ENCODE measurements around the gene FNDC3B.

The FNDC3B gene

DNA sequence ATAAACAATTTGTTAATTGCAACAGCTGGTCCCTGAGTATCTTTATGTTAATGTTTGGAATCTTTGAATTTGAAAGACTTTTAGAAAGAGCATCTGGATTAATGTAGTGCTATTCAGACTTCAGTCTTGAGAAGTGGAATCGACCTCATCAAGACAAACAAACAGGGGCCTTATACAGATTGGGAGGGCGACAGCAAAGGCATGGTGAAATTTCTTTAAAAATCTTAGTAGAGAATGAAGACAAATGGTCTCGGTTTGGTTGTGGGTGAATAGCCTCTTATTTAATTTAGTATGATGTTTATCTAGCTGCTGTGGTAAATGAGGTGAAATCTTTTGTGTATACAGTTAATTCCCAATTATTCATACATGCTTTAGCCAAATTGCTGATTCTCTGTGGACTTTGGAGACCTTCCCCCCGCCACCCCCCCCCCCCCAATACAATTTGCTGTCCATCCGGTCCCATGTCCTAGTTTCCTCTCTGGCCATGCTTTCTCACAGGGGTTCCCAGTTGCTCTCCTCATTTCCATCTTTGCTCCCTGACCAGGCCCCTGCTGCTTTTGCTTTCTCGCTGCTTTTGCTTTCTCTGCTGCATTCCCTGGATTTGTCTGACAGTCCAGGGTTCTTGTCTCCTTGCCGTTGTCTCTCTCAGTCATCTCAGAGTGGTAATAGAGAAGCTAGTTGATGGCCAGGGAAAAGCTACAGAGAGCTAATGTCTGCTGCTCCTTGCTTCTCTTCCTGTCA is 135.3 kb downstream of the FNDC3B start:
- Histone ChIP-seq H3K36me3 (ENCODE audit: low read length) (no peaks in the 10 kb centered on the region), H3K27ac (ENCODE audit: low read depth, low read length) (no peak overlapping the region), H3K9ac (ENCODE audit: low read length) (no peak overlapping the region), H2AFZ (ENCODE audit: low read depth, low read length, severe bottlenecking) (no peak overlapping the region), H3K79me2 (ENCODE audit: insufficient read depth, low read length) (no peaks in the 10 kb centered on the region), H3K9me3 (ENCODE audit: insufficient read depth, low read length) (no peaks in the 10 kb centered on the region), H3K9me2 (replicated peaks; ENCODE audit: insufficient read depth, low read length) (no peaks in the 10 kb centered on the region), H3K27me3 (ENCODE audit: low read length) (no peaks in the 10 kb centered on the region), H3K4me3 (ENCODE audit: insufficient read depth, low read length, poor library complexity, severe bottlenecking) (no peak overlapping the region), H4K20me1 (ENCODE audit: low read depth, low read length) (no peaks in the 10 kb centered on the region), H3K4me2 (ENCODE audit: low read depth, low read length, poor library complexity, severe bottlenecking) (no peak overlapping the region), H3F3A (ENCODE audit: insufficient read depth) (no peaks in the 10 kb centered on the region)
- no peak for TF ChIP-seq EZH2phosphoT487 (conservative IDR thresholded peaks at IDR 0.05; ENCODE audit: low read length)
- TF ChIP-seq, protein P1, sequence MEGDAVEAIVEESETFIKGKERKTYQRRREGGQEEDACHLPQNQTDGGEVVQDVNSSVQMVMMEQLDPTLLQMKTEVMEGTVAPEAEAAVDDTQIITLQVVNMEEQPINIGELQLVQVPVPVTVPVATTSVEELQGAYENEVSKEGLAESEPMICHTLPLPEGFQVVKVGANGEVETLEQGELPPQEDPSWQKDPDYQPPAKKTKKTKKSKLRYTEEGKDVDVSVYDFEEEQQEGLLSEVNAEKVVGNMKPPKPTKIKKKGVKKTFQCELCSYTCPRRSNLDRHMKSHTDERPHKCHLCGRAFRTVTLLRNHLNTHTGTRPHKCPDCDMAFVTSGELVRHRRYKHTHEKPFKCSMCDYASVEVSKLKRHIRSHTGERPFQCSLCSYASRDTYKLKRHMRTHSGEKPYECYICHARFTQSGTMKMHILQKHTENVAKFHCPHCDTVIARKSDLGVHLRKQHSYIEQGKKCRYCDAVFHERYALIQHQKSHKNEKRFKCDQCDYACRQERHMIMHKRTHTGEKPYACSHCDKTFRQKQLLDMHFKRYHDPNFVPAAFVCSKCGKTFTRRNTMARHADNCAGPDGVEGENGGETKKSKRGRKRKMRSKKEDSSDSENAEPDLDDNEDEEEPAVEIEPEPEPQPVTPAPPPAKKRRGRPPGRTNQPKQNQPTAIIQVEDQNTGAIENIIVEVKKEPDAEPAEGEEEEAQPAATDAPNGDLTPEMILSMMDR (IDR thresholded peaks at IDR 0.05; ENCODE audit: insufficient read depth, low read length, poor library complexity, severe bottlenecking), result no peak

DNA sequence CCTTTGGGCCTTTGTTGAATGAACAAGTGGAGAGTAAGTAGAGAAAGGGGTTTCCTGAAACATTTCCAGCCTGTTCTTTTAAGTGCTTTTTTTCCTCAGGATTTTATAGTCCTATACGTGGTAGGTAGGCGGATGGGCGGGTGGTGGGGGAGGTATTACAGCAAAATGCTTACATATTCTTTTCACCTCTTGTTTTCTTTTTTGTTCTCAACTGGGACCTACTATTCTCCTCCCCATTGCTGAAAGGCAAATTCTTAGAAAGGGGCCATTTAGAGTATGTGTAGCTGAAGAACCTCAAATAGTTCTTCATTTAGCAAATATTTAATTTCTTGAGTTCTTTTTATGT is 135.8 kb downstream of the FNDC3B start:
- Histone ChIP-seq H3K4me2 (ENCODE audit: low read depth, low read length, poor library complexity, severe bottlenecking) (no peak overlapping the region), H3K79me2 (ENCODE audit: insufficient read depth, low read length) (no peaks in the 10 kb centered on the region), H3K9ac (ENCODE audit: low read length) (no peak overlapping the region), H3F3A (ENCODE audit: insufficient read depth) (no peaks in the 10 kb centered on the region), H3K27me3 (ENCODE audit: low read length) (no peaks in the 10 kb centered on the region), H3K4me3 (ENCODE audit: insufficient read depth, low read length, poor library complexity, severe bottlenecking) (no peak overlapping the region), H3K9me2 (replicated peaks; ENCODE audit: insufficient read depth, low read length) (no peaks in the 10 kb centered on the region), H3K9me3 (ENCODE audit: insufficient read depth, low read length) (no peaks in the 10 kb centered on the region), H2AFZ (ENCODE audit: low read depth, low read length, severe bottlenecking) (no peak overlapping the region), H3K27ac (ENCODE audit: low read depth, low read length) (no peak overlapping the region), H4K20me1 (ENCODE audit: low read depth, low read length) (no peaks in the 10 kb centered on the region), H3K36me3 (ENCODE audit: low read length) (no peaks in the 10 kb centered on the region)
- TF ChIP-seq, protein P1 (IDR thresholded peaks at IDR 0.05; ENCODE audit: insufficient read depth, low read length, poor library complexity, severe bottlenecking), result no peak
- TF ChIP-seq EZH2phosphoT487 (conservative IDR thresholded peaks at IDR 0.05; ENCODE audit: low read length), result no peak

- Histone ChIP-seq H4K20me1 (ENCODE audit: low read depth, low read length) (no peaks in the 10 kb centered on the region), H3K9ac (ENCODE audit: low read length) (no peak overlapping the region), H3K79me2 (ENCODE audit: insufficient read depth, low read length) (no peaks in the 10 kb centered on the region), H3K27ac (ENCODE audit: low read depth, low read length) (no peak overlapping the region), H2AFZ (ENCODE audit: low read depth, low read length, severe bottlenecking) (no peak overlapping the region), H3K27me3 (ENCODE audit: low read length) (no peaks in the 10 kb centered on the region), H3K4me2 (ENCODE audit: low read depth, low read length, poor library complexity, severe bottlenecking) (no peak overlapping the region), H3K36me3 (ENCODE audit: low read length) (no peaks in the 10 kb centered on the region), H3F3A (ENCODE audit: insufficient read depth) (no peaks in the 10 kb centered on the region), H3K9me2 (replicated peaks; ENCODE audit: insufficient read depth, low read length) (no peaks in the 10 kb centered on the region), H3K9me3 (ENCODE audit: insufficient read depth, low read length) (no peaks in the 10 kb centered on the region), H3K4me3 (ENCODE audit: insufficient read depth, low read length, poor library complexity, severe bottlenecking) (no peak overlapping the region)
- no peak for TF ChIP-seq EZH2phosphoT487 (conservative IDR thresholded peaks at IDR 0.05; ENCODE audit: low read length)
- TF ChIP-seq, protein P1 (IDR thresholded peaks at IDR 0.05; ENCODE audit: insufficient read depth, low read length, poor library complexity, severe bottlenecking), result no peak
These were observed 136.8 kb downstream of the FNDC3B start for GRCh38 chr3:172176061-172176770.

Measured in SU-DHL-6 (cell line).